ENCODE results near the gene GPR137B.
A peak's percentile ranks its signal among the peaks of the same experiment; 100 is the strongest.

Gene GPR137B

DNA sequence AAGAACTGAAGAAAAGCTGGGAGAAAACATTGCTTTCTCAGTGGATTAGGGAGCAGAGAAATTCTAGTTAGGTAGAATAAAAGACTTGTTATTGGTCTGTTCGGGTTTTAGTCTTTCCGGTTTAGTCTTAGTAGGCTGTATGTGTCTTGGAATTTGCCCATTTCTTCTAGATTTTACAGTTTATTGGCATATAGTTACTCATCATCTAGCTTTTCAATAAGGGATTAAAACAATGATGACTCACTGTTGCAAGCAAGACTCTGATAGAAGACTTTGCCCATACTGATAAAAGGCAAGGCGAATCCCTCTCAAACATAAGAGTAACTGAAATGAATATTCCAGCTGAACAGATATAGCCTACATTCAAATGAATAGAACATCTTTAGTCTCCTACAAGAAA lies 62.3 kb downstream of the GPR137B start:
- no peak for DNase-seq

DNA sequence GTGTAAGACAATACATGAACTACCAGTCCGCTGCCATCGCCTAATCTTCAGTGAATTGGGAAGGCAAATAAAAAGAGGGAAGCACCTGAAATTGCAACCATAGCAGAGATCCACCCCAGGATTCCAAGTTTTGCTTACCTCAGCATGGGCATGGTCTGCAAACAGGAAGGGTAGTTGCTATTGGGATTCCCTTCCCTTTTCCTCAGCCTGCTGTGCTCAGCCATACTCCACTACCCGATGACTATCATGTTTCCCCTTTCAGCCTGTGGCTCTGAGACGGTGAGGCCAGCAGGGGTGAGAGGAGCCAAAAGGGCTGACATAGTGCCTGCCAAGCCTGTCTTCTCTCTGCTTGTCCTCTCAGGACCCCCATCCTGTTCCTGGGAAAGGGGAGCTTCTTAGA lies 64.2 kb downstream of the GPR137B start:
- DNase-seq: peak; percentile 76

GRCh38 chr1:236207121-236207520 lies 64.8 kb downstream of the GPR137B start:
- no peak for DNase-seq

DNA sequence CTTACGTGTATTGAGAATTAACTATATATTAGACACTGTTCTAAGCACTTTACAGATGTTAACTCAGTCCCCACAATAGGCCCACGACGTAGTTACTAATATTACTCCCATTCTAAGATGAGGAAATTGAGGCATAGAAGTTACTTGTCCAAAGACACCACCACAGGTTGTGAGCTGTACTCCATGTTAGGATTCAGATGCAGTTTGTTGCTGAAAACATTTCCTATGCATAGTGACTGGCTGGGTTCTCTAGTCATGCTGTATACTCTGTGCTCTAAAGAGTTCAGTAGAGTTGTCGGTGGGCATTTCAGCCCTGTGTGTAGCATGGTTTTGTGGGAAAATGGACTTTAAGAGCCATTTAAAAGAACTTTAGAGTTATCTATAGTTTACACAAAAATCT lies 65.2 kb downstream of the GPR137B start:
- no peak for DNase-seq

DNA sequence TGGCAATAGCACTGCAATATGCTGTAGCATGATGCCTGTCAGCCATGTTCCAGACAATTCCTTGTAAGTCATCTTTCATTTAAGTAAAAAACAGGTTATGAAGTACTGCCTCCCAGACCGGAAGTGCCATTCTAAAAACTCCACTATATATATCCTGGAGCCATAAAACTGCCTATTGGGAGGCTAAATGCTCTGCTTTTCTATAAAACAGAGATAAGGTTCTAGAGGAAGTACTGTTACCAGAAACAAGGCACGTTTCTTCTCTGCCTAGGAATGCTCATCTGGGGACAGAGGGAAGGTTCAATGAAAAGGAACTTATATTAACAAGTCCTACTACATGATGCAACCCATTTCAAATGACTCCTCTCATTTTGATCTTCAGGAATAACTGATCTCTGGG lies 66.8 kb downstream of the GPR137B start:
- no peak for DNase-seq

DNA sequence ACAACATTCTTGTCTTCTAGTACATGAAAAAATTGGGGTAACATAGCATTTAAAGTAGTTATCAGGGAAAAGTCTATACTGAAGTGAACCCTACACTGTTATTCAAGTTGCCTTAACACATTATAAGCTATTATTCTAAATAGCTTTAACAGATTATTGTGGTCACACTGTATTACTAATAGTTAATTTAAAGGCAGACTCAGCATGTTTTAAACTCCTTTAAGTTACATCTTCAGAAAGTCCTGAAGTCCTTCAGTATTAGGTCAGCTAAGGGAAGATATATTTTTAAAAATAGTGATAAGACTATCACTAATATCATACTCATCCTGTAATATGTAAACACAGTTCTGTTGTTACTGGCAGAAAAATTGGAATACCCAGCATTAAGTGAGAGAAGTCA lies 67.4 kb downstream of the GPR137B start:
- no peak for DNase-seq

- DNase-seq: no peak
Measured at GRCh38 chr1:236211815-236212214, 69.5 kb downstream of the GPR137B start.

DNA sequence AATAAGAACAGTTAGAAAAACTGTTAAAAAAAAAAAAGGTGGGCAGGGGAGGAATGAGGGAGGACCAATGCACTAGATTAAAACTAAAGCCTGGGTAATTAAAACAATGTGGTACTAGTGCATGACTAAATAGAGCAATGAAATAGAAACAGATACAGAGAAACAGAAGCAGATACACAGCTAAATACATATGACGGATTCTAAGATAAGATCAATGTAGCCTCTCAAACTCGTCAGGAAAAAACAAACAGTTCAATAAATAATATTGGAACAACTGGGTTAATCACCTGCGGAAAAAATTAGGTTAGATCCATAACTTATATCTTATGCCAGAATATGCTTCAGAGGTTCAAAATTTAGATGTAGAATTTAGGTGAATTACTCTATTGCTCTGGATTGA lies 71.2 kb downstream of the GPR137B start:
- no peak for DNase-seq

GRCh38 chr1:236214761-236215160 lies 72.4 kb downstream of the GPR137B start:
- DNase-seq: no peak

DNA sequence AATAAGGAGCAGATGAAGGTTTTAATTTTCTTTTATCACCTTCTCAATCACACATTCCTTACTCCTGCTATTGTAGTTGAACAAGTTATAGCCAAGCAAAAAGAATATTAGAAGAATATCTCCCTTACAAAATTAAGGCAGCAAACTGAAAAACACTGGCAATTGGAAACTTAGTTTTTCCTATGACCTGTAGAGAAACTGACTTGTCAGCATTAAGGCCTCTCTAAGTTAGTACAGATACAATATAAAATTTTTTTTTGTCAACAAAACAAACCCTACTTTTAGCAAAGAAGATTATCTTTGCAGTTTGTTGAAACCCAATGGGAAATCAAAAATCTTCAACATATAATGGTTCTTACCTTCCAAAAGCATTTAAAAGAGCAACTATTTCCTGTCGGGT lies 78.1 kb downstream of the GPR137B start:
- DNase-seq: no peak

DNA sequence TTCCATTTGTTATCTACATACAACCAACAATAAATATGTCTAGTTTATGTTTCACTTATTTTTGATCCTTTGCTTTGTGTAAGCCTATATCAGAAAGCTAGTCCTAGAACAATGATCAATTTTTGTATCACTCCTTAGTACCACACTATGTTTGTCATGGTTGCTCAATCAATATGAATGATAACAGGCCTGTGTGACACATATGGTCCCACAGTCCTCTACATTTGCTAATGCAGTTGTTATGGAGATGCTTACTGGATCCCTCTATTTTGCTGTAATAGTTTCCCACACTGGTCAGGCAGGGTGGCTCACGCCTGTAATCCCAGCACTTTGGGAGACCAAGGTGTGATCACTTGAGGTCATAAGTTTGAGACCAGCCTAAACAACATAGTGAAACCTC lies 80.3 kb downstream of the GPR137B start:
- peak; percentile 15 for DNase-seq

- DNase-seq: peak; percentile 67
Measured at GRCh38 chr1:236228411-236228810, 86.1 kb downstream of the GPR137B start.

GRCh38 chr1:236235116-236235515 lies 92.8 kb downstream of the GPR137B start:
- DNase-seq: no peak

- no peak for DNase-seq
Measured at GRCh38 chr1:236239092-236239585, 96.8 kb downstream of the GPR137B start.

- no peak for DNase-seq
Measured at GRCh38 chr1:236240675-236241074, 98.3 kb downstream of the GPR137B start.

DNA sequence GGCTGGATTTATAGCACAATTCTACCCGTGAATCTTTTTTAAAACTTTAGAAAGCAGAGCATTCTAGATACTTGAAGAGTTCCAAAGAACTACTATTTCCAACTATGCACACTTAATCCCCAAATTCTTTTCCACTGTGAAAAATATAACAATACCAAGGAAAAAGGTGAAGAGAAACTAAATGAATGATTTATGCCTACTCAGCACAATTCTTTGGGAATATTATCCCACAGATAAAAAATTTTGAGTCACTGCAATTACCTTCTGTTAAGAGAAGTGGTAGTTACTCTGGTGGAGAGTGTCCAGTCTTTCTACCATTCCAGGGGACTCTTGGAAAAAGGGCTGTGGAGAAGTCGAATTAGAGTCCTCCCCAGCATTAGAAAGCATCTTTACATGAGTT lies 100.2 kb downstream of the GPR137B start:
- DNase-seq: no peak

- no peak for DNase-seq
Measured at GRCh38 chr1:236247286-236247685, 104.9 kb downstream of the GPR137B start.

- DNase-seq: no peak
Measured at GRCh38 chr1:236251587-236251986, 109.2 kb downstream of the GPR137B start.

DNA sequence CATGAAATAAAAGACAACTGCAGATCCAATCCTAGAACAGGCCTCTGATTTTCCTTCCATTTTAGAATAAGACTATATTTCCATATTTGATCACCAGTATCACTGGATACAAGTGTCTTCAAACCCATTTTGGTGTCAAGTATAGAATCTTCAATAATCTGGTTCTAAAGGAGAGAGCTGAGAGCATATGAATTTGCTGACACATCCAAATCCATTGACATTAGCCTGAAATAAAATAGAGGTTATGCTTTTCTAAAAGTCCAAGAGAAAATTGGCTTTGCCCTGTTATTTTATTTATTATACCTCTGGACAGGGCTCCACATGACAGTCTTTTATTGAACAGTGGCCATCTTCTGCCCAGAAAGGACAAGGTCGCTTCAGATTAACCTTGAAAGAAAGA lies 110.8 kb downstream of the GPR137B start:
- DNase-seq: no peak

DNA sequence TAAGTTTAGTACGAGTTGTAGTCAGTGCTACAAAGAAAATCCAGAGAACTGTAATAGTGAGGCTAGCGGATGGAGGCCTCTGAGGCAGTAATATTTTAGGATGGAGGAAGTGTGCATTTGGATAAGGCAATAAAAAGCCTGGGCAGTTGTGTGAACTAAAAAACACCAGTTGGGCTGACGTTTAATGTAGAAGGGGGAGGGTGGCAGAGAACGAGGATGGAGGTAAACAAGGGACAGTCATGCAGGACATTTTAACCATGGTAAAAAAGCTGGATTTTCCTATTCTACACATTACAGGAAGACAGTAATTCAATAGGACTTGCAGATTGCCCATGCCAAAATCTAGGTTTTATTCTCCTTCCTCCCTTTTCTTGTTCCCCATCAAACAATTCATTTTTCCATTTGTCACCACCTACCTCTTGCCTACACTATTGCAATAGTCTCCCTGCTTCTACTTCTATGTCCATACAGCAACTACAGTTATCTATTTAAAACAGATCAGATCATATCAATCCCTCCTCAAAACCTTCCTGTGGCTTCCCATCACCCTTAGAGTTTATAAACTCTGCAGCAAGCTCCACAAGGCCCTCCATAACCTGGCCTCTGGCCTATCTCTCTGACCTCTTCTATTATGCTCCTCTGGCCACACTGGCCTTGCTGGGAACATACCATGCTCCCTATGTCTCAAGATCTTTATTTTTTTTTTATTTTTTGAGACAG lies 111.7 kb downstream of the GPR137B start:
- no peak for DNase-seq

DNA sequence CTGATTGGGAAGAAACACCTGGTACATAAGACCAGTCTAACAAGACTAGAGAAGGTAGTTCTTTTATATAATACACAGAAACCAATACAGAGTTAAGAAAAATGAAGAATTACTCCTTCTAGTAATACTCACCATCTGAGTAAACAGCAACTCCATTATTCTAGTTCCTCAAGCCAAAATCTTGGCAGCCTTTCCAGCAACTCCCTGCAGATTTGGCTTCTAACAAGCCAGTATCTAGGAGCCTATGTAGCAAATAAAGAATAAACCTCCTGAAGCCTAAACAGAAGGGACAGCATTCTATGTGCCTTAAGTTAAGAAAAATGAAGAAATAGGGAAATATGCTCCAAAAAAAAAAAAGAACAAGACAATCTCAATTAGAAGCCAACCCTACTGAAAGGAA lies 114.9 kb downstream of the GPR137B start:
- no peak for DNase-seq

DNA sequence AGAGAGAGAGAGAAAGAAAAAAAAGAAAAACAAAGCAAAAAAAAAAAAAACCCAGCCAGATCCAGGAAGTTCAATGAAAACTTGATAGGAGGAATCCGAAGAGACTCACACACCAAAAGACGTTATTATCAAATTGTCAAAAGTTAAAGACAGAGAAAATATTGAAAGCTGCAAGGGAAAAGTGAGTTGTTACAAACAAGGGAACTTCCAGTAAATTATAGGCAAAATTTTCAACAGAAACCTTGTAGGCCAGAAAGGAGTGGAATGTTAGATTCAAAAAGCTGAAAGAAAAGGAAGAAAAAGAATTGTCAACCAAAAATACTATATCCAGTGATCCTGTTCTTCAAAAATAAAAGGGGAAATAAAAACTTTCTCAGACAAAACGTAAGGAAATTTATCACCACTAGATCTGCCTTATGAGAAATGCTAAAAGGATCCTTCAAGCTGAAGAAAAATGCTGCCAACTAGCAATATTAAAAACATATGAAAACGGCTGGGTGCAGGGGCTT lies 115.8 kb downstream of the GPR137B start:
- DNase-seq: no peak
